Stimulated activated naive CD8-positive, alpha-beta T cell treated with anti-CD3 and anti-CD28 coated beads, Interleukin-15, Interleukin-2, amounts not matched to agents 100 ng/mL and 50 ng/mL, for 24 hours (primary cell): ENCODE results near the gene TSGA10.
"Not testable (repeated sequence)": the region's sequence is repeated elsewhere in the genome, so short reads cannot be mapped to it uniquely, and the experiment has no call there.

Experiments used
- H3K27ac Mint-ChIP-seq: one replicate; pipeline ENCODE4 v1.8.0; 2021; ENCODE audit warnings: mild to moderate bottlenecking, mixed read lengths
- H3K27me3 Mint-ChIP-seq: one replicate; pipeline ENCODE4 v1.8.0; 2021; ENCODE audit warnings: mixed read lengths
- H3K36me3 Mint-ChIP-seq: one replicate; pipeline ENCODE4 v1.8.0; 2021; ENCODE audit warnings: low read depth, mixed read lengths
- H3K4me1 Mint-ChIP-seq: one replicate; pipeline ENCODE4 v1.8.0; 2021; ENCODE audit warnings: low read depth, mixed read lengths
- H3K4me3 Mint-ChIP-seq: one replicate; pipeline ENCODE4 v1.8.0; 2021; ENCODE audit warnings: mild to moderate bottlenecking, mixed read lengths
- H3K9me3 Mint-ChIP-seq: one replicate; pipeline ENCODE4 v1.8.0; 2021; ENCODE audit warnings: mixed read lengths

Gene TSGA10

GRCh38 chr2:99135044-99135556 is 19.6 kb downstream of the TSGA10 start:
- not testable (repeated sequence) for H3K27me3 Mint-ChIP-seq, H3K27ac Mint-ChIP-seq, H3K4me3 Mint-ChIP-seq
- Mint-ChIP-seq H3K9me3 (peaks cover 27% of the 10 kb centered on the region), H3K36me3 (peaks cover 24% of the 10 kb centered on the region), H3K4me1 (peaks cover 14% of the 10 kb centered on the region)

DNA sequence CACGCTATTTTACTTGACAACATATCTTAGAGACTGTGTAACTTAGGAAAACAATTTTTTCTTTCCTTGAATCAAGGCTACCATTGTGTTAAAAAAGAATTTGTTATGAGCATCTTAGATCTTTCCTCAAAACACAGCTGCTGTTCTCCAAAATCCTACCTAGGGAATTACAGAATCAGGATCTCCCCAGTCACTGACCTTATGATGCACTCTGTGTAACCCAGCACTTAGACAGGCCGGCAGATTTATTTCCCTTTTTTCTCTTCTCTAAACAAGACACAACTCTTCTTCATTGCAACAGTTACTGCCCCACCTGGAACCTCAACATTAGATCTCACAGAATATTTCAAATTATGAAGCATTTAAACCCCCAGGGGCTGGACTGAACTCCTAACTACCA is 26.8 kb downstream of the TSGA10 start:
- no peaks in the 10 kb centered on the region for H3K4me1 Mint-ChIP-seq
- H3K27ac Mint-ChIP-seq, result no peak overlapping the region
- H3K9me3 Mint-ChIP-seq, result peaks cover 33% of the 10 kb centered on the region
- H3K27me3 Mint-ChIP-seq, result no peaks in the 10 kb centered on the region
- H3K36me3 Mint-ChIP-seq, result peaks cover 50% of the 10 kb centered on the region
- no peak overlapping the region for H3K4me3 Mint-ChIP-seq

- no peaks in the 10 kb centered on the region for H3K4me1 Mint-ChIP-seq
- no peaks in the 10 kb centered on the region for H3K9me3 Mint-ChIP-seq
- H3K36me3 Mint-ChIP-seq, result no peaks in the 10 kb centered on the region
- no peak overlapping the region for H3K4me3 Mint-ChIP-seq
- H3K27ac Mint-ChIP-seq, result no peak overlapping the region
- H3K27me3 Mint-ChIP-seq, result no peaks in the 10 kb centered on the region
These were observed 42.1 kb downstream of the TSGA10 start for GRCh38 chr2:99112617-99113016.

DNA sequence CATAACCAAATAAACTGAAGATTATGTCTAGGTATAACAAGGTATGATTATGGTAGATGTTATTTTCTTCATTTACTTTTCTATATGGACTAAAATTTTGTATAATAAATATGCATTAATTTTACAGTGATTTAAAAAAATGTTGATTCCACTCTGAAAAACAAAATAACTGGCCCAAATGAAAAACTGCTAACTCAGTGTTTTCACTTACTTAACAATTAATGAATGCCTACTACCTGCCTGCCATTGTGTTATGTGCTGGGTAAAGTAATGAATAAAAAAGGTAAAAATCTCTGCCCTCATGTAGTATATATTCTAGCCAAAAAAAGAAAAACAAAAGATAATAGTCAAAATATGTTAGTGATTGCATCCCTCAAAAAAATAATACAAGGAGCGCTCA is 42.8 kb downstream of the TSGA10 start:
- Mint-ChIP-seq H3K9me3 (no peaks in the 10 kb centered on the region), H3K36me3 (no peaks in the 10 kb centered on the region), H3K27ac (no peak overlapping the region), H3K4me3 (no peak overlapping the region), H3K27me3 (no peaks in the 10 kb centered on the region), H3K4me1 (no peaks in the 10 kb centered on the region)

DNA sequence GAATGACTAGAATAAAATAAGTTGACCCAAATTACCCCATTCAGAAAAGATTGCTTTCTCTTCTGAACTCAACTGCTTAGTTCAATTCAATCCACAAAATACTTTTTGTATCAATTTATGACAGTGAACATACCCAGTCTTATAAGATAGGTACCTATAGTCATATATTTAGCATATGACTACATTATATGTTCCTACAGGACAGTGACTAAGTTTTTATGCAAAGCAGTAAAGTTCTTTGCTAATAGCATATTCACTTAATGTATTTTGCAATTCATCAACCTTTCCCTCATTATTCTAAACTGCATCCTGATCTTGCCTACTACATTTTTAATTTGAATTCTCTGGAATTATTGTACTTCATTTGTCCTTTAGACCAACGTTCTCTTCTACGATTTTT is 43.5 kb downstream of the TSGA10 start:
- Mint-ChIP-seq H3K27me3 (no peaks in the 10 kb centered on the region), H3K27ac (no peak overlapping the region), H3K9me3 (no peaks in the 10 kb centered on the region), H3K4me3 (no peak overlapping the region), H3K36me3 (no peaks in the 10 kb centered on the region), H3K4me1 (no peaks in the 10 kb centered on the region)

- Mint-ChIP-seq H3K27me3 (no peaks in the 10 kb centered on the region), H3K4me1 (no peaks in the 10 kb centered on the region), H3K4me3 (no peak overlapping the region), H3K27ac (no peak overlapping the region), H3K36me3 (peaks cover 4% of the 10 kb centered on the region), H3K9me3 (no peaks in the 10 kb centered on the region)
These were observed 47.8 kb downstream of the TSGA10 start for GRCh38 chr2:99106913-99107312.

GRCh38 chr2:99104006-99104405 is 50.7 kb downstream of the TSGA10 start:
- no peak overlapping the region for H3K4me3 Mint-ChIP-seq
- no peaks in the 10 kb centered on the region for H3K4me1 Mint-ChIP-seq
- no peak overlapping the region for H3K27ac Mint-ChIP-seq
- H3K36me3 Mint-ChIP-seq, result peaks cover 4% of the 10 kb centered on the region
- H3K27me3 Mint-ChIP-seq, result no peaks in the 10 kb centered on the region
- no peaks in the 10 kb centered on the region for H3K9me3 Mint-ChIP-seq

DNA sequence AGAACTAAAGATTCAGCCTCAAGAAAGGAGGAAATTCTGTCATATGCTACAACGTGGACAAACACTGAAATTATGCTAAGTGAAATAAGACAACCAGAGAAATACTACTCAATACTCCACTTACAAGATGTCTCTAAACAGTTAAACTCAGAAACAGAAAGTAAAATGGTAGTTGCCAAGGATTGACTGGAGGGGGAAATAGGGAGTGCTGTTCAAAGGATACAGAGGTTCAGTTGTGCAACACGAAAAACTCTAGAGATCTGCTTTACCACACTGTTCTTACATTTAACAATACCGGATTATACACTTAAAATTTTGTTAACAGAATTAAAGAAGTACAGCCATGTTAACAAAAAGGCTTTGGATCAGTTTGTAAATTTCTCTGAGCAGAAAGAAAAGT is 53.0 kb downstream of the TSGA10 start:
- H3K36me3 Mint-ChIP-seq, result peaks cover 4% of the 10 kb centered on the region
- H3K27ac Mint-ChIP-seq, result no peak overlapping the region
- peaks cover under 1% of the 10 kb centered on the region for H3K4me1 Mint-ChIP-seq
- H3K4me3 Mint-ChIP-seq, result no peak overlapping the region
- H3K27me3 Mint-ChIP-seq, result no peaks in the 10 kb centered on the region
- no peaks in the 10 kb centered on the region for H3K9me3 Mint-ChIP-seq

- H3K27ac Mint-ChIP-seq, result no peak overlapping the region
- H3K36me3 Mint-ChIP-seq, result no peaks in the 10 kb centered on the region
- no peak overlapping the region for H3K4me3 Mint-ChIP-seq
- H3K27me3 Mint-ChIP-seq, result no peaks in the 10 kb centered on the region
- peaks cover 10% of the 10 kb centered on the region for H3K9me3 Mint-ChIP-seq
- peaks cover 6% of the 10 kb centered on the region for H3K4me1 Mint-ChIP-seq
These were observed 58.0 kb downstream of the TSGA10 start for GRCh38 chr2:99096728-99097127.

DNA sequence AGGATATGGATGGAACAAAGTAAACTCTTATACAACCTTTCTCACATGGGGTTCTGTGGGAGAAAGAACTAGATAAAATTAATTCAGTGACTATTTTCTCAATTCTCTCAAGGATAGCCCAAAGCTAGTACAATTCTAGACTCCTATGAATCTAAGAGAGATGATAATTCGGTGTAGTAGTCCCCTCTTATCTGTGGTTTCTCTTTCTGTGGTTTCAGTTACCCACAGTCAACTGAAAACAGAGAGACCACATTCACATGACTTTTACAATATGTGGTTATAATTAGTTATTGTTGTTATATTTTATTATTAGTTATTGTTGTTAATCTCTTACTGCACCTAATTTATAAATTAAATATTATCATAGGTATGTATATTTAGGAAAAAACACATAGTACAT is 66.7 kb downstream of the TSGA10 start:
- H3K27me3 Mint-ChIP-seq, result peaks cover 15% of the 10 kb centered on the region
- H3K4me1 Mint-ChIP-seq, result peaks cover 5% of the 10 kb centered on the region
- H3K4me3 Mint-ChIP-seq, result no peak overlapping the region
- no peaks in the 10 kb centered on the region for H3K9me3 Mint-ChIP-seq
- H3K36me3 Mint-ChIP-seq, result no peaks in the 10 kb centered on the region
- no peak overlapping the region for H3K27ac Mint-ChIP-seq

- Mint-ChIP-seq H3K27me3 (peaks cover 15% of the 10 kb centered on the region), H3K9me3 (no peaks in the 10 kb centered on the region), H3K4me1 (peaks cover 5% of the 10 kb centered on the region)
These were observed 68.4 kb downstream of the TSGA10 start for GRCh38 chr2:99086385-99086784.

GRCh38 chr2:99085421-99085820 is 69.3 kb downstream of the TSGA10 start:
- peaks cover 5% of the 10 kb centered on the region for H3K4me1 Mint-ChIP-seq
- no peaks in the 10 kb centered on the region for H3K9me3 Mint-ChIP-seq
- no peak overlapping the region for H3K27ac Mint-ChIP-seq
- H3K36me3 Mint-ChIP-seq, result no peaks in the 10 kb centered on the region
- peaks cover 15% of the 10 kb centered on the region for H3K27me3 Mint-ChIP-seq
- no peak overlapping the region for H3K4me3 Mint-ChIP-seq

More at GRCh38 chr2:99086385-99086784, 68.4 kb downstream of the TSGA10 start:
- H3K27ac Mint-ChIP-seq, result no peak overlapping the region
- H3K4me3 Mint-ChIP-seq, result no peak overlapping the region
- no peaks in the 10 kb centered on the region for H3K36me3 Mint-ChIP-seq

DNA sequence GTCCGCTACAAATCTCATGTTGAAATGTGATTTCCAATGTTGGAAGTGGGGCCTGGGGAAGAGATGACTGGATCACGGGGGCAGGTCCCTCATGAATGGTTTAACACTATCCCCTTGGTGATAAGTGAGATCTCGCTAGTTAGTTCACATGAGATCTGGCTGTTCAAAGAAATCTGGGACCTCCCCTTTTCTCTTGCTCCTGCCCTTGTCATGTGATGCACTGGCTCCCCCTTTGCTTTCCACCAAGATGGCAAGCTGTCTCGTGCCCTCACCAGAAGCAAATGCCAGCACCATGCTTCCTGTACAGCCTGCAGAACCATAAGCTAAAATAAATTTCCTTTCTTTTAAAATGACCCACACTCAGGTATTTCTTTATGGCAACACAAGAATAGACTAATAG is 70.5 kb downstream of the TSGA10 start:
- H3K4me3 Mint-ChIP-seq, result no peak overlapping the region
- no peak overlapping the region for H3K27ac Mint-ChIP-seq
- H3K4me1 Mint-ChIP-seq, result peaks cover 5% of the 10 kb centered on the region
- peaks cover 15% of the 10 kb centered on the region for H3K27me3 Mint-ChIP-seq
- no peaks in the 10 kb centered on the region for H3K9me3 Mint-ChIP-seq
- H3K36me3 Mint-ChIP-seq, result no peaks in the 10 kb centered on the region

DNA sequence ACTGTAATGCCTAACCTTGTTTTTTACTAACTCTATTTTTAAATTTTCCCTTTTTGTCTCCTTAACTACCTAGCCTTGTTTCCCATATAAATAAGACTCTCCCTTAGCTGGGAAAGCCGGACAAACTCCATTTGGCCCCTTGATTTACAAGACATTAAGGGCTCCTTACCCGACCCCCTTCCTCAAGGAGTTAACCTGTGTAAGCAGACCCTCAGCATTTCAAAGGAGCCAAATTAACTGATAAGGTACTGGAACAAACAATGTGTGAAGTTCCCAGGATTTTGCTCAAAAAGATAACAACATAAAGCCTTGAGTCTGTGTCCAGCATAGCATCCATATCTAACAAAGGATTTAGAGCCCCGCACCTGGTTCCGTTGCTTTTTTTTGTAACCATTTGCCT is 72.9 kb downstream of the TSGA10 start:
- Mint-ChIP-seq H3K4me3 (no peak overlapping the region), H3K36me3 (no peaks in the 10 kb centered on the region), H3K4me1 (no peaks in the 10 kb centered on the region), H3K27me3 (peaks cover 8% of the 10 kb centered on the region), H3K27ac (no peak overlapping the region), H3K9me3 (no peaks in the 10 kb centered on the region)

- Mint-ChIP-seq H3K9me3 (no peaks in the 10 kb centered on the region), H3K27me3 (peaks cover 4% of the 10 kb centered on the region), H3K27ac (no peak overlapping the region), H3K4me1 (no peaks in the 10 kb centered on the region), H3K36me3 (no peaks in the 10 kb centered on the region), H3K4me3 (no peak overlapping the region)
These were observed 75.5 kb downstream of the TSGA10 start for GRCh38 chr2:99079226-99079625.

DNA sequence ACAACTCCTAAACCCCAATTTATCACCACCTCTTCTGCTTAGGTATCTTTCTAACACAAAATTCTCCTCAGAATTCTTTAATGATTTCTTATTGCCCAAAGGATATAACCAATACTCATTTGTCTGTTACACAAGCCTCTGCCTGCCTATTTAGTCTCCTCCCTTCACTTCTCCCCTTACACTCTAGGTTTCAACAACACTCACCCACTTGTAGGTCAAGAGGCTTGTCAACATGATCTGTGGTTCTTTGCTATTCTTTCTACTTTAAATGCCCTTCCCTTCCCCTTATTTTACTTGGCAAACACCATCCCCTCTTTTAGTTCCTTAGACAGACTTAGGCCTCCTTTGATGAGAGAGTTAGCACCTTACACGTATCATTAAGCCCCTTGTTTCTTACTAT is 82.2 kb downstream of the TSGA10 start:
- H3K4me3 Mint-ChIP-seq, result no peak overlapping the region
- H3K27me3 Mint-ChIP-seq, result no peaks in the 10 kb centered on the region
- no peaks in the 10 kb centered on the region for H3K36me3 Mint-ChIP-seq
- H3K9me3 Mint-ChIP-seq, result no peaks in the 10 kb centered on the region
- H3K4me1 Mint-ChIP-seq, result no peaks in the 10 kb centered on the region
- no peak overlapping the region for H3K27ac Mint-ChIP-seq
